ENCODE data around the gene RNF39. TPM values are rescaled to one million over a fixed set of nuclear protein-coding genes. Genes with fewer than 3 reads are reported as not detected.

Gene RNF39
- total and polyA plus RNA-seq, 2 of the 4 experiments (the other 2 are of a cell fraction), result not detected

GRCh38 chr6:30044630-30045029 lies 30.9 kb downstream of the RNF39 start:
- CTCF ChIA-PET, result no interaction called here
- no peak overlapping the region for H3K9ac ChIP-seq (ENCODE audit: low read depth, low read length)
- H3K56ac ChIP-seq (ENCODE audit: extremely low read depth, insufficient read depth, low read length), result no peak overlapping the region
- TF ChIP-seq FOS (IDR thresholded peaks at IDR 0.05; ENCODE audit: low read depth, low read length) (no peak; the same call in 1 of the 2 replicates), CEBPB (IDR thresholded peaks at IDR 0.05; ENCODE audit: low read depth, low read length) (peak; percentile 41; the same call in 1 of the 2 replicates), BHLHE40 (IDR thresholded peaks at IDR 0.05; ENCODE audit: low read depth, low read length) (0 out of 2 replicates have a peak, but pooled peaks have one; percentile 12)
- H3K4me1 ChIP-seq (ENCODE audit: control insufficient read depth, insufficient read depth, low read length), result peaks cover 6% of the 10 kb centered on the region
- peak overlapping the region; percentile 37 for H3K4me2 ChIP-seq (ENCODE audit: low read depth, low read length)
- in situ Hi-C loops (cut with MboI; ENCODE audit: low sequenced_read_pairs) (no loop called here), intact Hi-C loops (cut with micrococcal nuclease) (no loop called here), dilution Hi-C loops (cut with HindIII; ENCODE audit: low sequenced_read_pairs, unreplicated experiment) (no loop called here)
- WGBS, 2 experiments (ENCODE audit: extremely low coverage in 2 of 2, insufficient read length in 1 of 2), result no CpG with 5 or more reads among the region's 2 CpGs
- H2AFZ ChIP-seq (replicated peaks; ENCODE audit: low read length, poor library complexity), result peak overlapping the region; percentile 16
- no peak overlapping the region for H2AK5ac ChIP-seq (ENCODE audit: low read depth, low read length)
- no peak overlapping the region for H2BK5ac ChIP-seq (ENCODE audit: low read depth, low read length, poor library complexity, severe bottlenecking)
- no peak overlapping the region for H2BK20ac ChIP-seq (ENCODE audit: low read depth, low read length)
- H4K20me1 ChIP-seq (ENCODE audit: insufficient read depth, low read length), result no peaks in the 10 kb centered on the region; the same call in 1 of the 2 replicates
- H3K9me3 ChIP-seq (ENCODE audit: control insufficient read depth, insufficient read depth, low read length), result no peaks in the 10 kb centered on the region
- no peak overlapping the region for H3K18ac ChIP-seq (ENCODE audit: low read depth, low read length)
- no peak overlapping the region for H2BK15ac ChIP-seq (ENCODE audit: low read depth, low read length)
- no peaks in the 10 kb centered on the region; a peak in 1 of 4 replicates for H3K79me1 ChIP-seq (ENCODE audit: low read depth in 1 of 2, low read length in 2 of 2)
- H3K27me3 ChIP-seq (ENCODE audit: control insufficient read depth, insufficient read depth, low read length), result no peaks in the 10 kb centered on the region
- H3K14ac ChIP-seq (replicated peaks; ENCODE audit: low read depth, low read length), result 0 out of 2 replicates have a peak overlapping the region, but pooled peaks have one; percentile 13
- ATAC-seq (ENCODE audit: low read depth) (peak; percentile 93), DNase-seq (peak; percentile 89)
- H4K91ac ChIP-seq (ENCODE audit: insufficient read depth, low read depth, low read length), result no peak overlapping the region
- no peak overlapping the region for H3K4ac ChIP-seq (ENCODE audit: low read depth, low read length)
- no peak overlapping the region for H2AK9ac ChIP-seq (replicated peaks; ENCODE audit: low read depth, low read length, poor library complexity)
- POLR2A ChIA-PET (ENCODE audit: unreplicated experiment), result no interaction called here
- H3K36me3 ChIP-seq (ENCODE audit: control insufficient read depth, insufficient read depth, low read length), result no peaks in the 10 kb centered on the region
- H4K8ac ChIP-seq (ENCODE audit: low read depth in 2 of 2, low read length in 2 of 2), result no peak overlapping the region
- no peak overlapping the region; the same call in 1 of the 2 replicates for H3K27ac ChIP-seq (ENCODE audit: insufficient read depth, low read length)
- H3K9me1 ChIP-seq (ENCODE audit: insufficient read depth, low read length), result peaks cover 8% of the 10 kb centered on the region
- H3K23ac ChIP-seq (ENCODE audit: low read depth, low read length), result no peak overlapping the region
- no TSS peak for BruUV-seq (replicated peaks)
- H3K4me3 ChIP-seq (ENCODE audit: insufficient read depth, low read depth, low read length), result no peak overlapping the region
- H4K5ac ChIP-seq (ENCODE audit: low read depth, low read length), result no peak overlapping the region
- H2BK120ac ChIP-seq (ENCODE audit: low read depth, low read length), result no peak overlapping the region
